DOHH2 (cell line): ENCODE measurements around the gene ARHGAP6.

Experiments
- H3F3A ChIP-seq: fragments of 200-600 bp; sonication (generic), shearing (Covaris generic); 2 replicates; pipeline ENCODE4 v1.6.0; 2016; ENCODE audit warnings: antibody characterized with exemption, mild to moderate bottlenecking; ENCODE audit not compliant: control insufficient read depth, insufficient read depth
- H3K27ac ChIP-seq: fragments of 200-600 bp; sonication (generic); 2 replicates; pipeline ENCODE4 v1.5.1; 2014; ENCODE audit warnings: low read depth, mild to moderate bottlenecking, low read length, moderate library complexity
- H3K27me3 ChIP-seq: fragments of 200-600 bp; sonication (generic); 2 replicates; pipeline ENCODE4 v1.6.1; 2014; ENCODE audit warnings: mild to moderate bottlenecking, low read length, mixed read lengths; ENCODE audit not compliant: control insufficient read depth
- H3K36me3 ChIP-seq: fragments of 200-600 bp; sonication (generic); 2 replicates; pipeline ENCODE4 v1.6.1; 2014; ENCODE audit warnings: mild to moderate bottlenecking, low read length, moderate library complexity, mixed read lengths; ENCODE audit not compliant: control insufficient read depth
- H3K4me1 ChIP-seq: fragments of 200-600 bp; sonication (generic); 2 replicates; pipeline ENCODE4 v1.6.1; 2014; ENCODE audit warnings: mild to moderate bottlenecking, low read length, mixed read lengths; ENCODE audit not compliant: control insufficient read depth
- H3K4me2 ChIP-seq: fragments of 200-600 bp; sonication (generic); 2 replicates; pipeline ENCODE4 v1.6.0; 2014; ENCODE audit warnings: mild to moderate bottlenecking, low read length, moderate library complexity
- H3K4me3 ChIP-seq: fragments of 200-600 bp; sonication (generic); 2 replicates; pipeline ENCODE4 v1.5.1; 2014; ENCODE audit warnings: mild to moderate bottlenecking, low read length, mixed read lengths
- H3K79me2 ChIP-seq: fragments of 200-600 bp; sonication (generic); 2 replicates; pipeline ENCODE4 v1.6.1; 2014; ENCODE audit warnings: mild to moderate bottlenecking, low read length, mixed read lengths; ENCODE audit not compliant: control insufficient read depth
- H3K9me2 ChIP-seq: fragments of 200-600 bp; sonication (generic); replicated peaks from 2 replicates; pipeline ENCODE4 v1.6.1; 2014; ENCODE audit warnings: mild to moderate bottlenecking, low read length, mixed read lengths; ENCODE audit not compliant: control insufficient read depth
- H3K9me3 ChIP-seq: fragments of 200-600 bp; sonication (generic); 2 replicates; pipeline ENCODE4 v1.6.1; 2014; ENCODE audit warnings: antibody characterized with exemption, low read length, mixed read lengths; ENCODE audit not compliant: control insufficient read depth, insufficient read depth
- H4K20me1 ChIP-seq: fragments of 200-600 bp; sonication (generic); 2 replicates; pipeline ENCODE4 v1.6.0; 2014; ENCODE audit warnings: low read depth, mild to moderate bottlenecking, antibody characterized with exemption, low read length, moderate library complexity; ENCODE audit not compliant: control insufficient read depth, insufficient read depth
- CTCF ChIP-seq: fragments of 200-600 bp; sonication (generic); IDR thresholded peaks from one replicate; pipeline ENCODE4 v1.5.1; 2014; ENCODE audit warnings: antibody characterized with exemption, mild to moderate bottlenecking, low read depth, low read length; ENCODE audit not compliant: poor library complexity, severe bottlenecking
- EZH2phosphoT487 ChIP-seq: fragments of 200-600 bp; sonication (generic); IDR thresholded peaks from 2 replicates; pipeline ENCODE4 v1.6.1; 2017; ENCODE audit warnings: borderline replicate concordance, mild to moderate bottlenecking, antibody characterized with exemption, low read length, moderate library complexity, mixed read lengths

Gene ARHGAP6

GRCh38 chrX:11336201-11336600, 329.5 kb downstream of the ARHGAP6 start:
- Histone ChIP-seq H3K4me1 (peaks cover 24% of the 10 kb centered on the region), H3K9me3 (no peaks in the 10 kb centered on the region), H3K4me2 (peak overlapping the region; percentile 8), H3K4me3 (peak overlapping the region; percentile 32; the same call in 1 of the 2 replicates), H3K27me3 (no peaks in the 10 kb centered on the region), H4K20me1 (no peaks in the 10 kb centered on the region), H3K79me2 (no peaks in the 10 kb centered on the region), H3K27ac (peak overlapping the region; percentile 18), H3K9me2 (no peaks in the 10 kb centered on the region), H3F3A (no peaks in the 10 kb centered on the region), H3K36me3 (no peaks in the 10 kb centered on the region)
- no peak for TF ChIP-seq EZH2phosphoT487
- no peak for TF ChIP-seq CTCF

DNA sequence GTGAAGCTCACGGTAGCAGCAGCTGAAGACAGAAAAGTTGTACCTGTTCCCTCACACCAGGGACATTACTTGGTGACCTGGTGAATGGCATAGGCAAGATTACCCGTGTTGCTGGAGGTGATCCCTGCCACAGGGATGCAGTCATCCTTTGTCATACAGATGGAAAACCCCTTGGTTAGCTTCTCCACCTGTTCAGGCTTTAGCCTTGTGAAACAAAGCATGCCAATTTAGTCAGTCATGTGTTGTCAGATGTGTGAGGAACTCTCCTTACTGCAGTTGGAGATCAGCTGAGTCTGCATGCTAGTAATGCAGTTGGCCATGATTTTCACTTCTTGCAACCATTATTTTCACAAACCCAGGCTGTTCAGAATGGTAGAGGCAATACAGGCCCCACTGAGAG, 331.6 kb downstream of the ARHGAP6 start:
- no peak overlapping the region for H3K4me2 ChIP-seq
- H3K4me3 ChIP-seq = no peak overlapping the region
- H3K4me1 ChIP-seq = peaks cover 19% of the 10 kb centered on the region
- H4K20me1 ChIP-seq = no peaks in the 10 kb centered on the region
- no peak overlapping the region for H3K27ac ChIP-seq
- TF ChIP-seq CTCF = no peak
- no peak for TF ChIP-seq EZH2phosphoT487
- no peaks in the 10 kb centered on the region for H3K9me3 ChIP-seq
- H3K27me3 ChIP-seq = no peaks in the 10 kb centered on the region
- H3K9me2 ChIP-seq = no peaks in the 10 kb centered on the region
- no peaks in the 10 kb centered on the region for H3K79me2 ChIP-seq
- no peaks in the 10 kb centered on the region for H3K36me3 ChIP-seq
- no peaks in the 10 kb centered on the region for H3F3A ChIP-seq

- H3K79me2 ChIP-seq = no peaks in the 10 kb centered on the region
- H3K27me3 ChIP-seq = no peaks in the 10 kb centered on the region
- no peaks in the 10 kb centered on the region for H4K20me1 ChIP-seq
- no peak overlapping the region for H3K4me3 ChIP-seq
- H3K36me3 ChIP-seq = no peaks in the 10 kb centered on the region
- H3K9me3 ChIP-seq = no peaks in the 10 kb centered on the region
- H3K27ac ChIP-seq = no peak overlapping the region
- no peak overlapping the region for H3K4me2 ChIP-seq
- TF ChIP-seq EZH2phosphoT487 (no peak), CTCF (no peak)
- H3F3A ChIP-seq = no peaks in the 10 kb centered on the region
- H3K9me2 ChIP-seq = no peaks in the 10 kb centered on the region
- H3K4me1 ChIP-seq = peaks cover 13% of the 10 kb centered on the region
These were observed 333.9 kb downstream of the ARHGAP6 start for GRCh38 chrX:11331788-11332187.

DNA sequence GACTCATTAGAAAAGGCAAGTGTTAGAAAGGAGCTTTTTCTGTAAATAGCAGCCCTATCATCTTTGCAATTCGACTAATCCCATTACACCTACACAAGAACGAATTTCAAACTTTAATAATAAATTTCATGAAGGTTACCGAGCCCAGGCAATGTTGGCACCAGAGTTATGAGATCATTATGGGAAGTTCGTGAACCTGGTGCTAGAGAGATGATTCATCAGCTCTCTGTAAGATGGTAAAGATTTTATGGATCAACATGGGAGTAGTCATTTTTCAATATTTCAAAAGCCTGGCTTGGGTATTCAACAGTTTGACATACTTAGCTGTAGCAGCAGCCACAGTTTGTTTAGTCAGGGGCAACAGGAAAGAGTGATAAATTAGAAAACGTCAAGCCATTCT, 336.7 kb downstream of the ARHGAP6 start:
- H3K27me3 ChIP-seq = no peaks in the 10 kb centered on the region
- no peaks in the 10 kb centered on the region for H3K9me2 ChIP-seq
- no peaks in the 10 kb centered on the region for H3K79me2 ChIP-seq
- H3K4me3 ChIP-seq = no peak overlapping the region
- H3K27ac ChIP-seq = no peak overlapping the region
- H3K9me3 ChIP-seq = no peaks in the 10 kb centered on the region
- TF ChIP-seq CTCF = no peak
- no peak overlapping the region for H3K4me2 ChIP-seq
- H3K4me1 ChIP-seq = no peaks in the 10 kb centered on the region
- H3K36me3 ChIP-seq = no peaks in the 10 kb centered on the region
- no peaks in the 10 kb centered on the region for H3F3A ChIP-seq
- H4K20me1 ChIP-seq = no peaks in the 10 kb centered on the region
